ENCODE measurements around the gene SLC35E4.

DNA sequence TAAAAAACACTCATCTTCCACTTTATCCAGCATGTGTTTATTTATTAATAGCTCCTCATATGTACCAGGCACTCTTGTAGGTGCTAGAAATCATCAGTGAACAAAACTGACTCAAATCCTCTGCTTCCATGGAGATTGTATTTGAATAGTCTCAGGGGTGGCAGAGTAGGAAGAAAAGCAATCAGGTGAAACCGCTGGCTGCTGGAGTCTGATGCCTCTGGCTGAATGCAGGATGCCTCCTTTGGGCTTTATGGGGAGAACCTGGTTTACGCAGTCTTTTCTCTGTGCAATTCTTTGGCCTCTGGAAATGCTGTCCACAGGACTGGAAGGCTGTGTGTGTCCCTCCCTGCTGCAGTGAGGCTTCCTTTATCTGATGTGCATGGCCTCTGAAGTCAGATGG, 46.2 kb downstream of the SLC35E4 start:
- TF ChIP-seq, protein P1, sequence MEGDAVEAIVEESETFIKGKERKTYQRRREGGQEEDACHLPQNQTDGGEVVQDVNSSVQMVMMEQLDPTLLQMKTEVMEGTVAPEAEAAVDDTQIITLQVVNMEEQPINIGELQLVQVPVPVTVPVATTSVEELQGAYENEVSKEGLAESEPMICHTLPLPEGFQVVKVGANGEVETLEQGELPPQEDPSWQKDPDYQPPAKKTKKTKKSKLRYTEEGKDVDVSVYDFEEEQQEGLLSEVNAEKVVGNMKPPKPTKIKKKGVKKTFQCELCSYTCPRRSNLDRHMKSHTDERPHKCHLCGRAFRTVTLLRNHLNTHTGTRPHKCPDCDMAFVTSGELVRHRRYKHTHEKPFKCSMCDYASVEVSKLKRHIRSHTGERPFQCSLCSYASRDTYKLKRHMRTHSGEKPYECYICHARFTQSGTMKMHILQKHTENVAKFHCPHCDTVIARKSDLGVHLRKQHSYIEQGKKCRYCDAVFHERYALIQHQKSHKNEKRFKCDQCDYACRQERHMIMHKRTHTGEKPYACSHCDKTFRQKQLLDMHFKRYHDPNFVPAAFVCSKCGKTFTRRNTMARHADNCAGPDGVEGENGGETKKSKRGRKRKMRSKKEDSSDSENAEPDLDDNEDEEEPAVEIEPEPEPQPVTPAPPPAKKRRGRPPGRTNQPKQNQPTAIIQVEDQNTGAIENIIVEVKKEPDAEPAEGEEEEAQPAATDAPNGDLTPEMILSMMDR (IDR thresholded peaks at IDR 0.05): no peak
- TF ChIP-seq EZH2 (IDR thresholded peaks at IDR 0.05; ENCODE audit: borderline replicate concordance, insufficient read depth, low read depth, low read length, poor library complexity, severe bottlenecking): no peak
